B cell (primary cell): ENCODE data around the gene BRI3. TPM values are rescaled to one million over a fixed set of nuclear protein-coding genes. Genes with fewer than 3 reads are reported as not detected.

Source experiments
- ATAC-seq: fragments of 200-7000 bp; cut with Tn5 transposase; one replicate; pipeline ENCODE4 v1.10.0; 2021; ENCODE audit warnings: low read depth, mild to moderate bottlenecking, moderate number of reproducible peaks, moderate library complexity
- CTCF ChIA-PET: fragments of 350-600 bp; sonication (Branson Sonifier 250); formaldehyde crosslinking; loops from one replicate; lab custom pipeline; 2021; ENCODE audit warnings: antibody characterized with exemption, inconsistent platforms; lab: Charles Lee
- POLR2A ChIA-PET: fragments of 350-600 bp; sonication (Branson Sonifier 250); formaldehyde crosslinking; loops from one replicate; lab custom pipeline; 2021; ENCODE audit warnings: antibody characterized with exemption; lab: Charles Lee
- DNase-seq: peaks from one replicate; pipeline ENCODE4 v3.0.0; 2013
- H2AFZ ChIP-seq: 2 replicates; pipeline ENCODE4 v1.6.1; 2012; ENCODE audit warnings: mild to moderate bottlenecking, low read depth, low read length; ENCODE audit not compliant: insufficient read depth, poor library complexity, severe bottlenecking
- H3K27ac ChIP-seq, 2 donors: 1 replicate in 1 of 2; 2 replicates in 1 of 2; pipeline ENCODE4 v1.5.1; 2012 to 2013; ENCODE audit warnings: low read length in 2 of 2, mild to moderate bottlenecking in 2 of 2, moderate library complexity in 1 of 2
- H3K27me3 ChIP-seq, 4 experiments: fragments of 200-600 bp in 1 of 4; sonication (generic) in 1 of 4; replicated peaks in 1 of 4; 1 replicate in 2 of 4; 2 replicates in 2 of 4; pipeline versions ENCODE4 v1.6.1 to v1.7.0; 2013 to 2016; ENCODE audit warnings: low read length in 3 of 4, mild to moderate bottlenecking in 2 of 4, mixed read lengths in 1 of 4, moderate library complexity in 1 of 4; ENCODE audit not compliant: insufficient read depth in 4 of 4, control insufficient read depth in 3 of 4; ENCODE audit errors: control extremely low read depth in 1 of 4
- H3K36me3 ChIP-seq, 2 experiments: replicated peaks in 1 of 2; 1 replicate in 1 of 2; 2 replicates in 1 of 2; pipeline versions ENCODE4 v1.6.1 to v1.7.1; 2013; ENCODE audit warnings: low read length in 1 of 2; ENCODE audit not compliant: insufficient read depth in 2 of 2, control insufficient read depth in 1 of 2; ENCODE audit errors: control extremely low read depth in 1 of 2, extremely low read depth in 1 of 2
- H3K4me1 ChIP-seq, 2 donors: fragments of 200-600 bp in 1 of 2; sonication (generic) in 1 of 2; 1 replicate in 1 of 2; 2 replicates in 1 of 2; pipeline versions ENCODE4 v1.5.1 to v1.6.1; 2013 to 2017; ENCODE audit warnings: low read length in 2 of 2; ENCODE audit not compliant: control insufficient read depth in 2 of 2, insufficient read depth in 2 of 2
- H3K4me2 ChIP-seq: replicated peaks from 2 replicates; pipeline ENCODE3; 2012; ENCODE audit warnings: mild to moderate bottlenecking, low read depth, low read length; ENCODE audit not compliant: poor library complexity, severe bottlenecking
- H3K4me3 ChIP-seq, 5 experiments: fragments of 200-600 bp in 1 of 5; sonication (generic) in 1 of 5; 1 replicate in 3 of 5; 2 replicates in 2 of 5; pipeline versions ENCODE4 v1.5.1 to v1.7.0; 2011 to 2016; ENCODE audit warnings: low read length in 4 of 5, mild to moderate bottlenecking in 4 of 5, low read depth in 2 of 5, control low read depth in 1 of 5, moderate library complexity in 1 of 5; ENCODE audit not compliant: insufficient read depth in 1 of 5; ENCODE audit errors: control extremely low read depth in 1 of 5, extremely low read depth in 1 of 5
- H3K79me2 ChIP-seq: fragments of 200-600 bp; sonication (generic); one replicate; pipeline ENCODE4 v1.6.0; 2016; ENCODE audit warnings: low read length; ENCODE audit not compliant: control insufficient read depth, insufficient read depth
- H3K9ac ChIP-seq: fragments of 200-600 bp; sonication (generic); 2 replicates; pipeline ENCODE4 v1.6.1; 2017; ENCODE audit warnings: mild to moderate bottlenecking, low read length, moderate library complexity
- H3K9me3 ChIP-seq, 3 donors: one replicate each; pipeline versions ENCODE4 v1.6.1 to v1.7.1; 2013; ENCODE audit warnings: low read length in 2 of 3; ENCODE audit not compliant: control insufficient read depth in 2 of 3, insufficient read depth in 1 of 3; ENCODE audit errors: control extremely low read depth in 1 of 3
- H4K20me1 ChIP-seq: 2 replicates; pipeline ENCODE4 v1.6.0; 2012; ENCODE audit warnings: mild to moderate bottlenecking, low read length; ENCODE audit not compliant: insufficient read depth, control insufficient read depth, poor library complexity, severe bottlenecking
- H3K27ac Mint-ChIP-seq: one replicate; pipeline ENCODE4 v1.8.0; 2021; ENCODE audit warnings: mixed read lengths
- H3K27me3 Mint-ChIP-seq: one replicate; pipeline ENCODE4 v1.8.0; 2021; ENCODE audit warnings: mixed read lengths
- H3K4me1 Mint-ChIP-seq: one replicate; pipeline ENCODE4 v1.8.0; 2021; ENCODE audit warnings: mixed read lengths
- H3K4me3 Mint-ChIP-seq: one replicate; pipeline ENCODE4 v1.8.0; 2021; ENCODE audit warnings: mixed read lengths
- H3K9me3 Mint-ChIP-seq: one replicate; pipeline ENCODE4 v1.8.0; 2022; ENCODE audit warnings: mixed read lengths; ENCODE audit not compliant: insufficient read depth
- CTCF ChIP-seq: fragments of 200-600 bp; IDR thresholded peaks from one replicate; pipeline ENCODE4 v1.8.0; 2022; ENCODE audit warnings: antibody characterized with exemption, mild to moderate bottlenecking
- EZH2 ChIP-seq: IDR thresholded peaks from 2 replicates; pipeline ENCODE4 v1.6.1; 2012; ENCODE audit warnings: borderline replicate concordance, low read depth, mild to moderate bottlenecking, moderate library complexity, low read length; ENCODE audit not compliant: insufficient read depth, poor library complexity, severe bottlenecking
- WGBS: methylation state at CpG from one replicate; pipeline ENCODE4 v1.1.5; 2013; ENCODE audit warnings: missing lambda C conversion rate; ENCODE audit not compliant: insufficient coverage; 5-methylcytosine and 5-hydroxymethylcytosine counted together
- intact Hi-C: fragments of 100-400 bp; cut with micrococcal nuclease; formaldehyde crosslinking; loops from one replicate; pipeline ENCODE4 v1.10.0; 2022
- polyA plus RNA-seq: library from polyadenylated mRNA; depleted of rRNA; stranded (reverse); fragments of >200 nt; gene quantifications from 2 replicates; pipeline ENCODE4 v1.2.3, GENCODE V29; 2012
- total RNA-seq, 2 donors: library from RNA; stranded (reverse); fragments of 120-200 nt in 1 of 2; gene quantifications; 1 replicate in 1 of 2; 2 replicates in 1 of 2; pipeline versions ENCODE4 v1.2.3 to v1.2.4, GENCODE V29; 2013 to 2022

The BRI3 gene
- total and polyA plus RNA-seq, 2 donors (not counting 1 experiment from before 2014, with no cell fraction given): 21.6 to 86.7 TPM

GRCh38 chr7:98286093-98286539 is 4.6 kb downstream of the BRI3 start:
- Mint-ChIP-seq H3K9me3 (no peaks in the 10 kb centered on the region), H3K4me1 (peaks cover 34% of the 10 kb centered on the region), H3K4me3 (no peak overlapping the region), H3K27me3 (no peaks in the 10 kb centered on the region), H3K27ac (no peak overlapping the region)
- CTCF ChIA-PET: no interaction called here
- no peak overlapping the region for H3K4me3 ChIP-seq
- no peak overlapping the region for H3K4me2 ChIP-seq
- peaks cover 21 to 35% of the 10 kb centered on the region in 2 donors for H3K4me1 ChIP-seq
- H2AFZ ChIP-seq: no peak overlapping the region
- POLR2A ChIA-PET: interaction anchor here (0.6 kb wide), 1 partner anchor 869 kb away, joined by 3 read pairs; no protein-coding TSS in a partner anchor
- H3K36me3 ChIP-seq: no peaks in the 10 kb centered on the region
- 89% methylated on average over 12 of the region's 14 CpGs for WGBS
- no peak overlapping the region for H3K27ac ChIP-seq
- no peak for TF ChIP-seq EZH2
- TF ChIP-seq CTCF: no peak
- ATAC-seq (no peak), DNase-seq (no peak)
- peaks cover 61% of the 10 kb centered on the region for H4K20me1 ChIP-seq
- H3K9me3 ChIP-seq: no peaks in the 10 kb centered on the region
- H3K9ac ChIP-seq: no peak overlapping the region
- H3K27me3 ChIP-seq: no peaks in the 10 kb centered on the region
- peaks cover 40% of the 10 kb centered on the region for H3K79me2 ChIP-seq
- intact Hi-C loops: no loop called here

DNA sequence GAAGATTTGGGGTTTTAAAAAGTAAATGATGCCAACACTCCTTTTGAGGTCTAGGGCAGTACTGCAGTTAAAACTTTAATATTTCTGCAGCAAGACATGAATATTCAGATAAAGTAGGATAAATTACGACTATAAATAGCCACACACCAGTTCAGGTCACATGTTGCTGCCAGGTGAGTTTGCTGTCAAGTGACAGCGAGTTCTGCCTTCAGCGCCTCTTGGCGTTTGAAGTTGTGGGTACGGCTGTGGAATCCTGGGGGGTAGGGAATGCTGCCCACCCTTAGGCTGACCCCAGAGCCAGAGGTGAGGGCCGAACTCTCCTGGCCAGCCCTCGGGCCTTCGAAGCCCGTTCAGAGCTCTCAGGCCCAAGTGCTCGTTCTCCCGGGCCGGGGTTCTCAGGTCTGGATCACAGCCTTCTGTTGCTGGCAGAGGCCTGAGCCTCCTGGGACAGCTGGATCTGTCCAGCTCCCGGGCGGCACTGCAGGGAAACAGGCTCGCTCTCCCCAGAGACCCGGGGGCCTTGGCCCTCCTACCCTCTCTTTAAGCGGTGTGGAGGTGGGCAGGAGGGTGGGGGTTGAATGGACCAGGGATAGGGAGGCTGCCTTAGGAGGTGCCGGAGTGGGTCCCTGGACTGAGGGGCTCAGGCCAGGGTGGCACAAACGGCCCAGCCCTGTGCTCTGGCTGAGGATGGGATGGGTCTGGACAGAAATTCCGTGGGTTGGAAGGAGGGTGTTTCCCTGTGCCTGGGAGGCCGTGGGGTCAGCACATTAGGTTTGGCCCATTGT is 5.4 kb downstream of the BRI3 start:
- 95% methylated on average over 17 of the region's 21 CpGs for WGBS
- Histone ChIP-seq H4K20me1 (peaks cover 61% of the 10 kb centered on the region), H3K4me1 (peaks cover 21 to 35% of the 10 kb centered on the region in 2 donors), H3K4me2 (no peak overlapping the region), H3K4me3 (no peak overlapping the region), H3K27me3 (no peaks in the 10 kb centered on the region), H2AFZ (no peak overlapping the region), H3K79me2 (peaks cover 38% of the 10 kb centered on the region), H3K36me3 (peaks cover 0 to 3% of the 10 kb centered on the region in 2 experiments), H3K27ac (no peak overlapping the region), H3K9me3 (no peaks in the 10 kb centered on the region), H3K9ac (no peak overlapping the region)
- ChIA-PET POLR2A (no interaction called here), CTCF (no interaction called here)
- ATAC-seq: no peak
- Mint-ChIP-seq H3K27ac (no peak overlapping the region), H3K4me3 (no peak overlapping the region), H3K9me3 (no peaks in the 10 kb centered on the region), H3K4me1 (peaks cover 34% of the 10 kb centered on the region), H3K27me3 (no peaks in the 10 kb centered on the region)
- intact Hi-C loops: no loop called here
- TF ChIP-seq EZH2: no peak
- TF ChIP-seq CTCF: no peak
- DNase-seq: no peak
